H1 (cell line): Measurements from ENCODE around the gene MYCBPAP.

Source experiments
- BRCA1 ChIP-seq: IDR thresholded peaks from 2 replicates; pipeline ENCODE4 v1.6.1; 2012; ENCODE audit warnings: low read depth, low read length, improper control_type of control experiment
- CHD2 ChIP-seq: IDR thresholded peaks from 2 replicates; pipeline ENCODE4 v1.6.1; 2012; ENCODE audit warnings: low read length, improper control_type of control experiment
- POLR2AphosphoS5 ChIP-seq: IDR thresholded peaks from 2 replicates; pipeline ENCODE4 v1.6.1; 2011; ENCODE audit warnings: low read depth, low read length
- SIX5 ChIP-seq: IDR thresholded peaks from 2 replicates; pipeline ENCODE4 v1.6.1; 2011; ENCODE audit warnings: mild to moderate bottlenecking, low read depth, low read length
- TF ChIP-seq, protein P1 (sequence below), 3 experiments: IDR thresholded peaks; 1 replicate in 2 of 3; 2 replicates in 1 of 3; pipeline versions ENCODE4 v1.5.1 to v1.6.1; 2011; ENCODE audit warnings: low read length in 3 of 3, mild to moderate bottlenecking in 3 of 3, inconsistent platforms in 2 of 3, low read depth in 1 of 3, moderate library complexity in 1 of 3; ENCODE audit not compliant: insufficient read depth in 1 of 3; ENCODE audit errors: control extremely low read depth in 1 of 3
- TF ChIP-seq, protein P2 (sequence below): IDR thresholded peaks from 2 replicates; pipeline ENCODE4 v1.6.1; 2012; ENCODE audit warnings: inconsistent platforms

DNA sequence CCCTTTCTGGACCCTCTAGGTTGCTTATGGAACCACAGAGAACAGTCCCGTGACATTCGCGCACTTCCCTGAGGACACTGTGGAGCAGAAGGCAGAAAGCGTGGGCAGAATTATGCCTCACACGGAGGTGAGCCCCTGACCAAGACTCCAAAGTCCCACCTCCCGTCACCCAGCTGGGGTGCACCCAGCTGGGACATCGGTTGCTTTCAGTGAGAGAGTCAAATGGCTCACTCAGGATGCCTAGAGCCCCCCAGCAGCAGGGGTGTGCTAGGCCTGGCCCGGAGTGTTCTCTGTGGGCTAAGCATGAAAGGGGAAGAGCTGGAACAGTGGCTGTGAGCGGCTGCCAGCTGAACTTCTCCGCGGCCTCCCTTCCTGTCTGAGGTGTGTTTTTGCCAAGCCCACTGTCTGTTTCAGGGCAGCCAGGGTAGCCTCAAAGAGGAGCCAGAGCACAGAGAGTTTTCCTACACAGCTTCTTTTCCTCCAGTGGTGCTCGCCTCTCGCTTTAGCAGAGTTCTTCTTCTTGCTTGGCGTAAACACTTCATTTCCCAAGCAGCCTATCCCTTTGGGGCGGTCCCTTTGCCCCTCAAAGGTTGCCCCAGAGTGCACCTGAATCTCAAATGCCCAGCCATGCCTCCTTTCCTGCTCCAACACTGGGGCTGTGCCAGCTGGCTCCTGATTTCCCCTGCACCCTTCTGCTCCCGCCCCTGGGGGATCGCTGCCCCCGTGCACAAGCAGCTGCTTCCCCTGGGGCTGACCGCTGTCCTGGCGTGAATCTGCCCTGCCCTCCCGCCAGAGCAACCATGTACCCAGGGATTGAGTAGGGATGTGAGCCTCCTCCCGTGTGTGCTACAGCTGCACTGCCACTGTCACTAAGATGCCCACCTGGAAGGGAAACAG, 37.0 kb upstream of the MYCBPAP start:
- TF ChIP-seq SIX5, result no peak
- no peak for TF ChIP-seq BRCA1
- TF ChIP-seq, protein P1, sequence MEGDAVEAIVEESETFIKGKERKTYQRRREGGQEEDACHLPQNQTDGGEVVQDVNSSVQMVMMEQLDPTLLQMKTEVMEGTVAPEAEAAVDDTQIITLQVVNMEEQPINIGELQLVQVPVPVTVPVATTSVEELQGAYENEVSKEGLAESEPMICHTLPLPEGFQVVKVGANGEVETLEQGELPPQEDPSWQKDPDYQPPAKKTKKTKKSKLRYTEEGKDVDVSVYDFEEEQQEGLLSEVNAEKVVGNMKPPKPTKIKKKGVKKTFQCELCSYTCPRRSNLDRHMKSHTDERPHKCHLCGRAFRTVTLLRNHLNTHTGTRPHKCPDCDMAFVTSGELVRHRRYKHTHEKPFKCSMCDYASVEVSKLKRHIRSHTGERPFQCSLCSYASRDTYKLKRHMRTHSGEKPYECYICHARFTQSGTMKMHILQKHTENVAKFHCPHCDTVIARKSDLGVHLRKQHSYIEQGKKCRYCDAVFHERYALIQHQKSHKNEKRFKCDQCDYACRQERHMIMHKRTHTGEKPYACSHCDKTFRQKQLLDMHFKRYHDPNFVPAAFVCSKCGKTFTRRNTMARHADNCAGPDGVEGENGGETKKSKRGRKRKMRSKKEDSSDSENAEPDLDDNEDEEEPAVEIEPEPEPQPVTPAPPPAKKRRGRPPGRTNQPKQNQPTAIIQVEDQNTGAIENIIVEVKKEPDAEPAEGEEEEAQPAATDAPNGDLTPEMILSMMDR (IDR thresholded peaks at IDR 0.05; ENCODE audit: control extremely low read depth in 1 of 3, insufficient read depth in 1 of 3, low read depth in 1 of 3, low read length in 3 of 3), result no peak
- TF ChIP-seq, protein P2, sequence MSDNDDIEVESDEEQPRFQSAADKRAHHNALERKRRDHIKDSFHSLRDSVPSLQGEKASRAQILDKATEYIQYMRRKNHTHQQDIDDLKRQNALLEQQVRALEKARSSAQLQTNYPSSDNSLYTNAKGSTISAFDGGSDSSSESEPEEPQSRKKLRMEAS, result no peak
- no peak for TF ChIP-seq CHD2
- no peak for TF ChIP-seq POLR2AphosphoS5
